Smooth muscle cell (in vitro differentiated cells): Measurements from ENCODE around the gene MEGF9. TPM values are rescaled to one million over a fixed set of nuclear protein-coding genes. Genes with fewer than 3 reads are reported as not detected.

Source experiments
- DNase-seq: peaks from one replicate; lab custom pipeline; 2025; ENCODE audit not compliant: unreplicated experiment; lab: John Stamatoyannopoulos, UW
- H2AFZ ChIP-seq: fragments of 200-600 bp; sonication (generic); 2 replicates; pipeline ENCODE4 v1.6.0; 2016; ENCODE audit warnings: antibody characterized with exemption, low read depth, mild to moderate bottlenecking
- H3F3A ChIP-seq: fragments of 200-600 bp; sonication (generic); 2 replicates; pipeline ENCODE4 v1.6.0; 2017; ENCODE audit warnings: antibody characterized with exemption, low read depth
- H3K27ac ChIP-seq: fragments of 200-600 bp; sonication (generic); 2 replicates; pipeline ENCODE4 v1.5.1; 2016; ENCODE audit warnings: low read depth, mild to moderate bottlenecking
- H3K27me3 ChIP-seq: fragments of 200-600 bp; sonication (generic); 2 replicates; pipeline ENCODE4 v1.6.1; 2016; ENCODE audit warnings: low read depth, mild to moderate bottlenecking
- H3K36me3 ChIP-seq: fragments of 200-600 bp; sonication (generic); 2 replicates; pipeline ENCODE4 v1.5.1; 2016; ENCODE audit warnings: low read depth
- H3K4me1 ChIP-seq: fragments of 200-600 bp; sonication (generic); 2 replicates; pipeline ENCODE4 v1.5.1; 2016; ENCODE audit warnings: low read depth
- H3K4me2 ChIP-seq: fragments of 200-600 bp; sonication (generic); 2 replicates; pipeline ENCODE4 v1.6.0; 2016; ENCODE audit warnings: mild to moderate bottlenecking
- H3K4me3 ChIP-seq: fragments of 200-600 bp; sonication (generic); 2 replicates; pipeline ENCODE4 v1.5.1; 2016; ENCODE audit warnings: mild to moderate bottlenecking
- H3K79me2 ChIP-seq: fragments of 200-600 bp; sonication (generic); 2 replicates; pipeline ENCODE4 v1.6.0; 2016; ENCODE audit warnings: low read depth, mild to moderate bottlenecking
- H3K9ac ChIP-seq: fragments of 200-600 bp; sonication (generic); 2 replicates; pipeline ENCODE4 v1.6.0; 2016; ENCODE audit warnings: low read depth
- H3K9me3 ChIP-seq: fragments of 200-600 bp; sonication (generic); replicated peaks from 2 replicates; pipeline ENCODE4 v1.5.1; 2016; ENCODE audit warnings: low read depth
- H4K20me1 ChIP-seq: fragments of 200-600 bp; sonication (generic); 2 replicates; pipeline ENCODE4 v1.6.0; 2016; ENCODE audit warnings: low read depth
- CTCF ChIP-seq: fragments of 200-600 bp; sonication (generic); IDR thresholded peaks from 2 replicates; pipeline ENCODE4 v1.5.1; 2017; ENCODE audit warnings: borderline replicate concordance, mild to moderate bottlenecking, antibody characterized with exemption; ENCODE audit not compliant: insufficient read depth, poor library complexity, severe bottlenecking
- WGBS: methylation state at CpG from one replicate; pipeline ENCODE4 v1.1.7; 2016; ENCODE audit warnings: low lambda C conversion rate; 5-methylcytosine and 5-hydroxymethylcytosine counted together
- polyA plus RNA-seq: library from polyadenylated mRNA; unstranded; fragments of >200 nt; fragmentation: Nextera tagmentation; extraction: Ambion mirVana; gene quantifications from 2 replicates; pipeline ENCODE4 v1.2.1, GENCODE V29; 2016
- total RNA-seq: library from RNA; depleted of rRNA; stranded (reverse); fragments of >200 nt; gene quantifications from 2 replicates; pipeline ENCODE4 v1.2.3, GENCODE V29; 2014

MEGF9 gene
- total and polyA plus RNA-seq, 2 experiments from 2014 or later: 1.8 to 6.0 TPM

- no peak overlapping the region for H3K4me2 ChIP-seq
- H3K4me1 ChIP-seq: no peaks in the 10 kb centered on the region
- DNase-seq: no peak
- no peaks in the 10 kb centered on the region for H3K36me3 ChIP-seq
- H3K9me3 ChIP-seq: no peaks in the 10 kb centered on the region
- no peaks in the 10 kb centered on the region for H3K79me2 ChIP-seq
- peaks cover 25% of the 10 kb centered on the region for H3K27me3 ChIP-seq
- 95% methylated on average over 1 of the region's 1 CpG for WGBS
- H3K9ac ChIP-seq: no peak overlapping the region
- peaks cover 21% of the 10 kb centered on the region for H4K20me1 ChIP-seq
- no peaks in the 10 kb centered on the region for H3F3A ChIP-seq
- TF ChIP-seq CTCF: no peak
- H2AFZ ChIP-seq: no peak overlapping the region
- no peak overlapping the region for H3K27ac ChIP-seq
- H3K4me3 ChIP-seq: no peak overlapping the region
Observed at GRCh38 chr9:120701248-120701647, 13.0 kb downstream of the MEGF9 start.

- Histone ChIP-seq H3K9me3 (no peaks in the 10 kb centered on the region), H3K9ac (no peak overlapping the region), H3K27ac (no peak overlapping the region), H2AFZ (no peak overlapping the region), H4K20me1 (peaks cover 15% of the 10 kb centered on the region), H3K4me3 (no peak overlapping the region), H3F3A (no peaks in the 10 kb centered on the region), H3K36me3 (no peaks in the 10 kb centered on the region), H3K79me2 (no peaks in the 10 kb centered on the region), H3K4me1 (peaks cover 4% of the 10 kb centered on the region), H3K4me2 (no peak overlapping the region), H3K27me3 (peaks cover 40% of the 10 kb centered on the region)
- DNase-seq: no peak
- WGBS: 90% methylated on average over 2 of the region's 2 CpGs
- TF ChIP-seq CTCF: no peak
Observed at GRCh38 chr9:120698766-120699165, 15.5 kb downstream of the MEGF9 start.

GRCh38 chr9:120697448-120697847 is 16.8 kb downstream of the MEGF9 start:
- no peak overlapping the region for H2AFZ ChIP-seq
- DNase-seq: no peak
- H3K4me2 ChIP-seq: no peak overlapping the region
- peaks cover 53% of the 10 kb centered on the region for H3K27me3 ChIP-seq
- H3F3A ChIP-seq: no peaks in the 10 kb centered on the region
- H3K9ac ChIP-seq: no peak overlapping the region
- H3K9me3 ChIP-seq: no peaks in the 10 kb centered on the region
- 91% methylated on average over 2 of the region's 2 CpGs for WGBS
- no peaks in the 10 kb centered on the region for H3K79me2 ChIP-seq
- H3K27ac ChIP-seq: no peak overlapping the region
- peaks cover 14% of the 10 kb centered on the region for H3K4me1 ChIP-seq
- H3K4me3 ChIP-seq: no peak overlapping the region
- no peaks in the 10 kb centered on the region for H3K36me3 ChIP-seq
- H4K20me1 ChIP-seq: peaks cover 19% of the 10 kb centered on the region
- no peak for TF ChIP-seq CTCF

GRCh38 chr9:120696551-120697230 is 17.6 kb downstream of the MEGF9 start:
- H4K20me1 ChIP-seq: peaks cover 27% of the 10 kb centered on the region
- no peak overlapping the region for H3K9ac ChIP-seq
- TF ChIP-seq CTCF: no peak
- no peak overlapping the region for H3K4me3 ChIP-seq
- no peak overlapping the region for H3K4me2 ChIP-seq
- no peaks in the 10 kb centered on the region for H3K79me2 ChIP-seq
- H3K36me3 ChIP-seq: no peaks in the 10 kb centered on the region
- WGBS: 91% methylated on average over 3 of the region's 3 CpGs
- DNase-seq: no peak
- H3K4me1 ChIP-seq: peaks cover 18% of the 10 kb centered on the region
- no peaks in the 10 kb centered on the region for H3F3A ChIP-seq
- peaks cover 60% of the 10 kb centered on the region for H3K27me3 ChIP-seq
- H3K9me3 ChIP-seq: no peaks in the 10 kb centered on the region
- no peak overlapping the region for H3K27ac ChIP-seq
- no peak overlapping the region for H2AFZ ChIP-seq
